ENCODE measurements around the gene CDH13. TPM values are rescaled to one million over a fixed set of nuclear protein-coding genes. Genes with fewer than 3 reads are reported as not detected.

Gene CDH13
- total RNA-seq, 4 donors from 2014 or later: 5.8 to 36.7 (median 20.4) TPM

GRCh38 chr16:82625066-82625968 lies 1.5 kb upstream of the CDH13 start:
- Histone ChIP-seq H3K4me3 (no peak overlapping the region), H3K27me3 (no peaks in the 10 kb centered on the region), H3K36me3 (no peaks in the 10 kb centered on the region), H3K27ac (no peak overlapping the region), H3K4me1 (peaks cover 31 to 35% of the 10 kb centered on the region in 2 donors), H3K9me3 (no peaks in the 10 kb centered on the region)
- intact Hi-C loops (cut with DNase I; ENCODE audit: low total_unique reads): no loop called here
- DNase-seq (peak in 1 of 2 donors; percentile 25), ATAC-seq (no peak)
- in situ Hi-C loops (cut with MboI; ENCODE audit: low sequenced_read_pairs in 4 of 4): no loop called here
- TF ChIP-seq CTCF (IDR thresholded peaks at IDR 0.05 in 4 of 5, conservative IDR thresholded peaks at IDR 0.05 in 1 of 5) (no peak), POLR2A (IDR thresholded peaks at IDR 0.05) (no peak)

- DNase-seq: peak; percentile 9 to 64
- TF ChIP-seq POLR2A (IDR thresholded peaks at IDR 0.05) (no peak), CTCF (IDR thresholded peaks at IDR 0.05 in 4 of 5, conservative IDR thresholded peaks at IDR 0.05 in 1 of 5) (no peak)
- H3K27me3 ChIP-seq: no peaks in the 10 kb centered on the region
- H3K4me1 ChIP-seq: peaks cover 54 to 62% of the 10 kb centered on the region in 2 donors
- ATAC-seq: peak; percentile 10 to 28
- H3K4me3 ChIP-seq: peak overlapping the region; percentile 58 to 79 (median 62)
- H3K36me3 ChIP-seq: no peaks in the 10 kb centered on the region
- in situ Hi-C loops (cut with MboI; ENCODE audit: low sequenced_read_pairs in 4 of 4): no loop called here
- H3K9me3 ChIP-seq: no peaks in the 10 kb centered on the region
- intact Hi-C loops (cut with DNase I; ENCODE audit: low total_unique reads): no loop called here
- H3K27ac ChIP-seq: peak overlapping the region; percentile 86 to 93 (median 88)
Measured at GRCh38 chr16:82628088-82628423, 1.3 kb downstream of the CDH13 start.

- in situ Hi-C loops (cut with MboI; ENCODE audit: low sequenced_read_pairs in 4 of 4): no loop called here
- peak; percentile 24 to 54 for DNase-seq
- Histone ChIP-seq H3K4me3 (peak overlapping the region; percentile 58 to 79 (median 62)), H3K27me3 (no peaks in the 10 kb centered on the region), H3K4me1 (peaks cover 61 to 69% of the 10 kb centered on the region in 2 donors), H3K36me3 (no peaks in the 10 kb centered on the region), H3K27ac (peak overlapping the region; percentile 86 to 93 (median 88)), H3K9me3 (no peaks in the 10 kb centered on the region)
- TF ChIP-seq POLR2A (IDR thresholded peaks at IDR 0.05) (no peak), CTCF (IDR thresholded peaks at IDR 0.05 in 4 of 5, conservative IDR thresholded peaks at IDR 0.05 in 1 of 5) (no peak)
- ATAC-seq: peak; percentile 24 to 27
- intact Hi-C loops (cut with DNase I; ENCODE audit: low total_unique reads): no loop called here
Measured at GRCh38 chr16:82628711-82629110, 1.9 kb downstream of the CDH13 start.

- in situ Hi-C loops (cut with MboI; ENCODE audit: low sequenced_read_pairs in 4 of 4) (no loop called here), intact Hi-C loops (cut with DNase I; ENCODE audit: low total_unique reads) (loop anchor here (2.0 to 10.0 kb wide), 4 partner anchors 87 to 1265 kb away; partner anchors contain the start of gene MLYCD)
- H3K9me3 ChIP-seq: no peaks in the 10 kb centered on the region
- TF ChIP-seq POLR2A (IDR thresholded peaks at IDR 0.05) (no peak), CTCF (IDR thresholded peaks at IDR 0.05 in 4 of 5, conservative IDR thresholded peaks at IDR 0.05 in 1 of 5) (no peak)
- DNase-seq (no peak), ATAC-seq (no peak)
- H3K27ac ChIP-seq: peak overlapping the region; percentile 86 to 93 (median 88)
- no peaks in the 10 kb centered on the region for H3K27me3 ChIP-seq
- no peaks in the 10 kb centered on the region for H3K36me3 ChIP-seq
- H3K4me3 ChIP-seq: no peak overlapping the region
- peaks cover 69 to 77% of the 10 kb centered on the region in 2 donors for H3K4me1 ChIP-seq
Measured at GRCh38 chr16:82629441-82630027, 2.8 kb downstream of the CDH13 start.
